GM12891 (cell line): Measurements from ENCODE around the gene RAB12.

Source experiments
- PAX5 ChIP-seq: IDR thresholded peaks from 2 replicates; pipeline ENCODE4 v1.6.1; 2011; ENCODE audit warnings: low read length, moderate library complexity, mild to moderate bottlenecking; ENCODE audit not compliant: insufficient read depth, severe bottlenecking
- POLR2A ChIP-seq: IDR thresholded peaks from 2 replicates; pipeline ENCODE4 v1.6.1; 2011; ENCODE audit warnings: low read depth, low read length, control low read depth
- POLR2AphosphoS5 ChIP-seq: IDR thresholded peaks from 2 replicates; pipeline ENCODE4 v1.6.1; 2011; ENCODE audit warnings: low read depth, low read length, control low read depth
- SPI1 ChIP-seq: IDR thresholded peaks from 2 replicates; pipeline ENCODE4 v1.6.1; 2011; ENCODE audit warnings: low read depth, low read length, control low read depth
- TAF1 ChIP-seq: IDR thresholded peaks from 2 replicates; pipeline ENCODE4 v1.6.1; 2011; ENCODE audit warnings: low read depth, low read length, control low read depth

DNA sequence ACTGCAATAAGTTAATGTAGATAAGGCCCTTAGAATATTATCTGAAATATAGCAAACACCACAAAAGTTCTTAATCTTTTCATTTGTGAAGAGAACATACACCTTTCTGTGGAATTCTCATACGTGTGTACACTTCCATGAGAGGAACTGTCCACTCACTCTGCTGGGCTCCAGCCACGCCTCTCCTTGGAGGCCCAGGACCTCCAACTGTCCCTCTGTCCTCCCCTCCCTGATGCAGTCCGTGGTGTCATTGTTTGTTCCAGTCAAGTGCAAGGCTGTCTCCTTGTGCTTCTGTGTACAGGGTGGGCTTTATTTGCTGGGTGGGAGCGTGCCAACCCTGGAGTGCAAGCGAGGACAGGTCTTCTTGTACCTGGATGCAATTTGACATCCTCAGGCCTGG is 8.7 kb downstream of the RAB12 start:
- TF ChIP-seq POLR2A (peak; percentile 34; the same call in 1 of the 2 replicates), TAF1 (no peak), POLR2AphosphoS5 (peak; percentile 43; the same call in 1 of the 2 replicates), SPI1 (no peak), PAX5 (no peak)
